Colonic mucosa (tissue), 4 donors: ENCODE results near the gene CDH5. TPM values are rescaled to one million over a fixed set of nuclear protein-coding genes. Genes with fewer than 3 reads are reported as not detected.

Experiments used
- DNase-seq: peaks from one replicate; pipeline ENCODE4 v3.0.0-alpha.2; 2020
- H3K27ac ChIP-seq: fragments of 200-600 bp; one replicate; pipeline ENCODE4 v1.8.0; 2021
- H3K27me3 ChIP-seq: fragments of 200-600 bp; one replicate; pipeline ENCODE4 v1.8.0; 2021
- H3K36me3 ChIP-seq: fragments of 200-600 bp; one replicate; pipeline ENCODE4 v1.8.0; 2021
- H3K4me1 ChIP-seq: fragments of 200-600 bp; one replicate; pipeline ENCODE4 v1.8.0; 2021; ENCODE audit warnings: mild to moderate bottlenecking
- H3K4me3 ChIP-seq: fragments of 200-600 bp; one replicate; pipeline ENCODE4 v1.8.0; 2021
- H3K9ac ChIP-seq, 2 donors: one replicate each; pipeline ENCODE4 v1.7.0; 2013; ENCODE audit warnings: control low read depth in 2 of 2, low read depth in 2 of 2, low read length in 2 of 2
- H3K9me3 ChIP-seq: fragments of 200-600 bp; one replicate; pipeline ENCODE4 v1.8.0; 2021
- intact Hi-C: fragments of 100-400 bp; cut with DNase I; formaldehyde crosslinking; loops from one replicate; pipeline ENCODE4 v1.14.1; 2022
- total RNA-seq, 2 donors: library from RNA; stranded (reverse); fragmentation: NEBNext Ultra II Directional in 1 of 2; extraction: Animal tissue kit (Norgen Biotek cat#: 25700) in 1 of 2; gene quantifications; one replicate each; pipeline ENCODE4 v1.2.1, GENCODE V29; 2021
- TF ChIP-seq, protein P1 (sequence below): fragments of 200-600 bp; IDR thresholded peaks from one replicate; pipeline ENCODE4 v1.8.0; 2022; ENCODE audit warnings: antibody characterized with exemption, mild to moderate bottlenecking
- donor health status: healthy.
- donor health status: DM: no; HTN: no; CAD: no.
- donor health status: DM: no; HTN: no; CAD: no.

The CDH5 gene
- total RNA-seq: 10 to 100 TPM in 1 of 2 donors, 1 to 10 TPM in 1; 4.4 to 15.2 TPM

DNA sequence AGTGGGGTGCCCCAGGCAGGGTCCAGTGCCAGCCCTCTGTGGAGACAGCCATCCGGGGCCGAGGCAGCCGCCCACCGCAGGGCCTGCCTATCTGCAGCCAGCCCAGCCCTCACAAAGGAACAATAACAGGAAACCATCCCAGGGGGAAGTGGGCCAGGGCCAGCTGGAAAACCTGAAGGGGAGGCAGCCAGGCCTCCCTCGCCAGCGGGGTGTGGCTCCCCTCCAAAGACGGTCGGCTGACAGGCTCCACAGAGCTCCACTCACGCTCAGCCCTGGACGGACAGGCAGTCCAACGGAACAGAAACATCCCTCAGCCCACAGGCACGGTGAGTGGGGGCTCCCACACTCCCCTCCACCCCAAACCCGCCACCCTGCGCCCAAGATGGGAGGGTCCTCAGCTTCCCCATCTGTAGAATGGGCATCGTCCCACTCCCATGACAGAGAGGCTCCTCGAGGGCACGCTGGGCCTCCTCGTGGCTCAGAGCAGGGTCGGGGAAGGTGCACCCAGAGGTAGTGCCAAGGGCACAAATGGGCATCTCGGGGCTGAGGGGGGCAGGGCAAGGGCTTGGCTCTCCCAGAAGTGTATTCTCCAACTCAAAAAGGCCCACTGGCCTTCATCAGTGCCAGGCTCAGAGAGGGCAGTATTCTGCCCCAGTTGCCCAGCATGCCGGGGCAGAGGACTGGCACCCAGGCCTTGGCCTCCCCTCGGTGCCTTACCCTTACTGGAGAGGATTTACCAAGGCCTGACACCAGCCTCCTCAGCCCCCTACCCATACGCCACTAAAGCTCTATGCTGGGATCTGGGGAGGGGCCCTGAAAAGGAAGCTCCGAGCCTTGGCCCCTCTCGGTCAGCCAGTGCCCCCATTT, at the start of gene CDH5:
TSS of gene CDH5 (plus strand) at position 259 of the 867 bp plus-strand sequence. CDS start 12,647 bp downstream, outside the sequence.
- H3K4me3 ChIP-seq: peak within 1 kb of the TSS; percentile 9
- no peak within 1 kb of the TSS for H3K27ac ChIP-seq
- no peaks in the 10 kb centered on the region for H3K27me3 ChIP-seq
- H3K4me1 ChIP-seq: no peaks in the 10 kb centered on the region
- H3K9ac ChIP-seq: peak within 1 kb of the TSS in 1 of 2 donors; percentile 50
- DNase-seq: no peak
- no peaks in the 10 kb centered on the region for H3K9me3 ChIP-seq
- intact Hi-C loops: no loop called here
- H3K36me3 ChIP-seq: no peaks in the 10 kb centered on the region
- TF ChIP-seq, protein P1, sequence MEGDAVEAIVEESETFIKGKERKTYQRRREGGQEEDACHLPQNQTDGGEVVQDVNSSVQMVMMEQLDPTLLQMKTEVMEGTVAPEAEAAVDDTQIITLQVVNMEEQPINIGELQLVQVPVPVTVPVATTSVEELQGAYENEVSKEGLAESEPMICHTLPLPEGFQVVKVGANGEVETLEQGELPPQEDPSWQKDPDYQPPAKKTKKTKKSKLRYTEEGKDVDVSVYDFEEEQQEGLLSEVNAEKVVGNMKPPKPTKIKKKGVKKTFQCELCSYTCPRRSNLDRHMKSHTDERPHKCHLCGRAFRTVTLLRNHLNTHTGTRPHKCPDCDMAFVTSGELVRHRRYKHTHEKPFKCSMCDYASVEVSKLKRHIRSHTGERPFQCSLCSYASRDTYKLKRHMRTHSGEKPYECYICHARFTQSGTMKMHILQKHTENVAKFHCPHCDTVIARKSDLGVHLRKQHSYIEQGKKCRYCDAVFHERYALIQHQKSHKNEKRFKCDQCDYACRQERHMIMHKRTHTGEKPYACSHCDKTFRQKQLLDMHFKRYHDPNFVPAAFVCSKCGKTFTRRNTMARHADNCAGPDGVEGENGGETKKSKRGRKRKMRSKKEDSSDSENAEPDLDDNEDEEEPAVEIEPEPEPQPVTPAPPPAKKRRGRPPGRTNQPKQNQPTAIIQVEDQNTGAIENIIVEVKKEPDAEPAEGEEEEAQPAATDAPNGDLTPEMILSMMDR: no peak

DNA sequence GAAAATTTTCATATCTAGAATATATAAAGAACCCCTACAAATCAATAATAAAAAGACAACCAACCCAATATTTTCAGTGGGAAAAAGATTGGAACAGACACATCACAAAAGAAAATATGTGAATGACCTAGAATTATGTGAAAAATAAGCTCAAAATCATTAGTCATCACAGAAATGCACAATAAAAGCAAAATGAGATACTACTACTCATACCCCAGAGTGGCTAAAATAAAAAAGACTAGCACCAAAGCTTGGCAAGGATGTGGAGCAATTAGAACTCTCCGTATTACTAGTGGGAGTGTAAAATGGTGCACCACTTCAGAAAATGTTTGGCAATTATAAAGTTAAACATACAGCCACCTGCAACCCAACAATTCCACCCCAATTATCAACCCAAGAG, 48.0 kb upstream of the CDH5 start:
- intact Hi-C loops: no loop called here

DNA sequence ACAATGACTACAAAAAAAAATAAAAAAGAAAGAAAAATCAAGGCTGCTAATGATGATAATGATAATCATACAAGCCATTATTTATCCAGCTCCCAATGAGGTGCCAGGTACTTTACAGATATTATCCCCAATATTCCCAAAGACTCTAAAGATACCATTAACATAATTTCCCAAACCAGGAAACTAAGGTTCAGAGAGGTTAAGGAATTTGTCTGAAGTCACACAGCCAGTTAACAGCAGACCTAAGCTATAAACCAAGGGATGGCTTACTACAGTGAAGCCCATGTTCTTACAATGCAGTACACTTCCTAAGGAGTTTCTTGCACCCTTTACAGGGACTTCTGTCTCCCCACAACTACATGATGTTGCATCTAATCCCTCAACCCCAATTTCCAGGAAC, 45.7 kb upstream of the CDH5 start:
- Histone ChIP-seq H3K27me3 (no peaks in the 10 kb centered on the region), H3K36me3 (no peaks in the 10 kb centered on the region), H3K27ac (no peak overlapping the region), H3K9me3 (no peaks in the 10 kb centered on the region), H3K4me1 (no peaks in the 10 kb centered on the region), H3K4me3 (no peak overlapping the region), H3K9ac (no peak overlapping the region)
- DNase-seq: no peak
- intact Hi-C loops: no loop called here
- TF ChIP-seq, protein P1: no peak

More for the DNA sequence above, 48.0 kb upstream of the CDH5 start:
- Histone ChIP-seq H3K4me3 (no peak overlapping the region), H3K36me3 (no peaks in the 10 kb centered on the region), H3K27me3 (no peaks in the 10 kb centered on the region), H3K4me1 (no peaks in the 10 kb centered on the region), H3K9me3 (no peaks in the 10 kb centered on the region), H3K9ac (no peak overlapping the region), H3K27ac (no peak overlapping the region)
- TF ChIP-seq, protein P1: no peak
- DNase-seq: no peak

DNA sequence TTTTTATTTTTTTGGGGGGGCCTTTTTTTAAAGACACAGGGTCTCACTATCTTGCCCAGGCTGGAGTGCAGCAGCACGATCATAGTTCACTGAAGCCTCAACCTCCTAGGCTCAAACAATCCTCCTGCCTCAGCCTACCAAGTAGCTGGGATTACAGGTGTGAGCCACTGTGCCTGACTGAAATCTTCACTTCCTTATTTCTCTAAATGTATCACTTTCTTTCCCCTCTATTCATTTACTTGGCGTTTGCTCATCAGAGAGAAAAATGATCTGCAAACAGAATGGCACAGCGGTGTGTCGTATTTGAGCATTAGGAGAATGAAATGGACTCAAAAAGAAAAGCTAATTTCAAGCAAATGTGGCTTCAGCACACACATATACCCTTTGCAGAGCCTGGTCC, 44.3 kb upstream of the CDH5 start:
- Histone ChIP-seq H3K9me3 (no peaks in the 10 kb centered on the region), H3K27me3 (no peaks in the 10 kb centered on the region), H3K4me1 (no peaks in the 10 kb centered on the region), H3K27ac (no peak overlapping the region), H3K9ac (no peak overlapping the region), H3K36me3 (no peaks in the 10 kb centered on the region), H3K4me3 (no peak overlapping the region)
- intact Hi-C loops: no loop called here
- TF ChIP-seq, protein P1: no peak
- no peak for DNase-seq

DNA sequence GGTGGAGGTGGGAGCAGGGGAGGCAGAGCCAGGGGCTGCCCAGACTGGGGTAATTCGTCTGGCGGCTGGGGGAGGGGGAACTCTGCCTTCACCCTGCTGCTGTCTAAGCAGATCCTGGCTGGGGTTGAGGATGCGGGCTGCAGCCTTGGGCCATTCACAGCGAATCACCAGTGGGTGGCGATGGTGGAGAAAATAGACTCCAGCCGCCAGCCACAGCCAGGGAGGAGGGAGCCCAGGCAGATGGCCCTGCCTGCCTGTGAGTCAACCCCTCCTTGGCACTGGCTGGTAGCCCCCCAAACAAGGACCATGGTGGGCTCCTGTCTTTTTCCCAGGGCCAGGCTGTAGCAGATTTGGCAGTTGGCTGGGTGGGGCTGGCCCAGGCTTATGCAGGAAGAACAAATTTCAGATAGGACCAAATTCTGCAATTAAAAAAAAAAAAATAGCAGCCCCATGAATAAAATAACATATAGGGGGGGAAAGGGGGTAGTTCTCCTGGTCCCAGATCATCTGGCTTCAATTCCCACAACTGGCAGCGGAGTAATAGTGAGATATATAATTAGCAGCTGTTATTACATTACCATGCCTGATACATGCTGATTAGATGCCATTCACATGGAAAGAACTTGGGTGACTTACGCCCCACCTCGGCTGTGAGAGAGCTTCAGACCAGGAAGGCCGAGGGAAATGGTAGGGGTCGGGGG, 41.5 kb upstream of the CDH5 start:
- TF ChIP-seq, protein P1: no peak
- no peaks in the 10 kb centered on the region for H3K9me3 ChIP-seq
- no peaks in the 10 kb centered on the region for H3K36me3 ChIP-seq
- no peak for DNase-seq
- H3K27me3 ChIP-seq: no peaks in the 10 kb centered on the region
- intact Hi-C loops: no loop called here
- no peaks in the 10 kb centered on the region for H3K4me1 ChIP-seq
- no peak overlapping the region for H3K27ac ChIP-seq
- H3K9ac ChIP-seq: no peak overlapping the region
- no peak overlapping the region for H3K4me3 ChIP-seq
